Measurements from ENCODE around the gene OCEL1. TPM values are rescaled to one million over a fixed set of nuclear protein-coding genes. Genes with fewer than 3 reads are reported as not detected.

The OCEL1 gene
- total and polyA plus RNA-seq, 2 of the 13 experiments (the other 11 are each of a cell fraction or from before 2014, with no cell fraction given): 10.6 to 17.2 TPM

GRCh38 chr19:17226002-17226933 is at the start of gene OCEL1 (continued):
- TF ChIP-seq NRL (CRISPR knock-in tag; IDR thresholded peaks at IDR 0.05; ENCODE audit: borderline replicate concordance) (peak; percentile 81), ZNF567 (CRISPR knock-in tag; IDR thresholded peaks at IDR 0.05; ENCODE audit: borderline replicate concordance) (0 out of 2 replicates have a peak, but pooled peaks have one; percentile 52), ZNF335 (CRISPR knock-in tag; IDR thresholded peaks at IDR 0.05) (0 out of 2 replicates have a peak, but pooled peaks have one; percentile 57), NR0B2 (CRISPR knock-in tag; IDR thresholded peaks at IDR 0.05) (no peak), ARID2 (CRISPR knock-in tag; IDR thresholded peaks at IDR 0.05; ENCODE audit: borderline replicate concordance) (no peak), SAP130 (CRISPR knock-in tag; IDR thresholded peaks at IDR 0.05; ENCODE audit: low read depth) (peak; percentile 61), ZNF737 (CRISPR knock-in tag; IDR thresholded peaks at IDR 0.05; ENCODE audit: borderline replicate concordance) (0 out of 2 replicates have a peak, but pooled peaks have one; percentile 53), ATF7-NPFF (CRISPR knock-in tag; IDR thresholded peaks at IDR 0.05; ENCODE audit: low read depth) (peak; percentile 89; the same call in 1 of the 2 replicates), RFX1 (IDR thresholded peaks at IDR 0.05) (no peak), ZNF282 (IDR thresholded peaks at IDR 0.05; ENCODE audit: partially characterized antibody) (no peak), ZFP90 (CRISPR knock-in tag; IDR thresholded peaks at IDR 0.05; ENCODE audit: borderline replicate concordance) (peak; percentile 37; the same call in 1 of the 2 replicates), CTCF (CRISPR knock-in tag; IDR thresholded peaks at IDR 0.05) (peak; percentile 17; the same call in 1 of the 2 replicates), SMARCE1 (IDR thresholded peaks at IDR 0.05; ENCODE audit: borderline replicate concordance) (no peak), ZSCAN22 (CRISPR knock-in tag; IDR thresholded peaks at IDR 0.05) (no peak), MED13 (CRISPR knock-in tag; IDR thresholded peaks at IDR 0.05) (peak; percentile 23; the same call in 1 of the 2 replicates), ZNF839 (CRISPR knock-in tag; IDR thresholded peaks at IDR 0.05; ENCODE audit: borderline replicate concordance) (no peak), MBD4 (IDR thresholded peaks at IDR 0.05; ENCODE audit: borderline replicate concordance, low read length) (no peak), HNF1B (CRISPR knock-in tag; IDR thresholded peaks at IDR 0.05) (peak; percentile 81; the same call in 1 of the 2 replicates), ZBTB3 (CRISPR knock-in tag; IDR thresholded peaks at IDR 0.05; ENCODE audit: borderline replicate concordance, low read depth) (0 out of 2 replicates have a peak, but pooled peaks have one; percentile 32), ZFYVE20 (CRISPR knock-in tag; IDR thresholded peaks at IDR 0.05; ENCODE audit: borderline replicate concordance, low read depth) (no peak), SIN3A (IDR thresholded peaks at IDR 0.05; ENCODE audit: borderline replicate concordance, low read depth, low read length) (no peak), ZNF281 (CRISPR knock-in tag; IDR thresholded peaks at IDR 0.05; ENCODE audit: borderline replicate concordance) (peak; percentile 10; the same call in 1 of the 2 replicates)

Data from HepG2 (cell line).